Activated CD8-positive, alpha-beta memory T cell treated with anti-CD3 and anti-CD28 coated beads for 4 hours (primary cell): ENCODE data around the gene RUVBL1.
A peak's percentile ranks its signal among the peaks of the same experiment; 100 is the strongest.

ENCODE experiments used
- DNase-seq, 2 donors: peaks; one replicate each; pipeline ENCODE4 v3.0.0-alpha.2; 2020; ENCODE audit warnings: low read depth in 2 of 2

Gene RUVBL1

GRCh38 chr3:128133273-128133883 lies 9.8 kb upstream of the RUVBL1 start:
- DNase-seq, result no peak

- DNase-seq, result no peak
Measured at GRCh38 chr3:128131897-128132646, 8.5 kb upstream of the RUVBL1 start.

- no peak for DNase-seq
Measured at GRCh38 chr3:128128251-128128650, 4.6 kb upstream of the RUVBL1 start.

- no peak for DNase-seq
Measured at GRCh38 chr3:128127236-128127635, 3.6 kb upstream of the RUVBL1 start.

GRCh38 chr3:128123156-128123537 lies 465 bp downstream of the RUVBL1 start:
- no peak for DNase-seq

GRCh38 chr3:128122013-128122412 lies 1.6 kb downstream of the RUVBL1 start:
- DNase-seq, result no peak

GRCh38 chr3:128113817-128114794 lies 9.5 kb downstream of the RUVBL1 start:
- no peak for DNase-seq

GRCh38 chr3:128112357-128112968 lies 11.1 kb downstream of the RUVBL1 start:
- no peak for DNase-seq

GRCh38 chr3:128111147-128111546 lies 12.5 kb downstream of the RUVBL1 start:
- no peak for DNase-seq

GRCh38 chr3:128107834-128108233 lies 15.8 kb downstream of the RUVBL1 start:
- no peak for DNase-seq

- DNase-seq, result no peak
Measured at GRCh38 chr3:128103136-128103676, 20.4 kb downstream of the RUVBL1 start.

GRCh38 chr3:128100638-128101037 lies 23.0 kb downstream of the RUVBL1 start:
- DNase-seq, result no peak

GRCh38 chr3:128100161-128100560 lies 23.5 kb downstream of the RUVBL1 start:
- no peak for DNase-seq

- DNase-seq, result no peak
Measured at GRCh38 chr3:128098234-128098633, 25.4 kb downstream of the RUVBL1 start.

- peak; percentile 36 to 56 for DNase-seq
Measured at GRCh38 chr3:128095222-128095703, 28.3 kb downstream of the RUVBL1 start.

GRCh38 chr3:128094295-128095151 lies 29.1 kb downstream of the RUVBL1 start:
- DNase-seq, result no peak

- DNase-seq, result no peak
Measured at GRCh38 chr3:128091586-128091985, 32.0 kb downstream of the RUVBL1 start.

- no peak for DNase-seq
Measured at GRCh38 chr3:128089135-128089534, 34.5 kb downstream of the RUVBL1 start.

- no peak for DNase-seq
Measured at GRCh38 chr3:128084675-128085021, 39.0 kb downstream of the RUVBL1 start.

- no peak for DNase-seq
Measured at GRCh38 chr3:128083980-128084674, 39.5 kb downstream of the RUVBL1 start.
